HG03045 (cell line): ENCODE data around the gene PLPPR5.
A peak's percentile ranks its signal among the peaks of the same experiment; 100 is the strongest.
"Not testable (repeated sequence)": the region's sequence is repeated elsewhere in the genome, so short reads cannot be mapped to it uniquely, and the experiment has no call there.

Experiments
- ATAC-seq: cut with Tn5 transposase; IDR thresholded peaks from one replicate; pipeline ENCODE4 v1.9.1; 2021; ENCODE audit warnings: mild to moderate bottlenecking, moderate library complexity; ENCODE audit not compliant: unreplicated experiment

The PLPPR5 gene

GRCh38 chr1:98919652-98920051 is 85.0 kb downstream of the PLPPR5 start:
- ATAC-seq: no peak

- ATAC-seq: no peak
Measured at GRCh38 chr1:98919211-98919610, 85.5 kb downstream of the PLPPR5 start.

- no peak for ATAC-seq
Measured at GRCh38 chr1:98914547-98914946, 90.1 kb downstream of the PLPPR5 start.

- no peak for ATAC-seq
Measured at GRCh38 chr1:98910827-98911226, 93.8 kb downstream of the PLPPR5 start.

- ATAC-seq: no peak
Measured at GRCh38 chr1:98908980-98909379, 95.7 kb downstream of the PLPPR5 start.

- no peak for ATAC-seq
Measured at GRCh38 chr1:98906809-98907208, 97.9 kb downstream of the PLPPR5 start.

GRCh38 chr1:98906361-98906760 is 98.3 kb downstream of the PLPPR5 start:
- ATAC-seq: no peak

GRCh38 chr1:98904684-98905083 is 100.0 kb downstream of the PLPPR5 start:
- ATAC-seq: no peak

GRCh38 chr1:98903726-98904125 is 100.9 kb downstream of the PLPPR5 start:
- no peak for ATAC-seq

- no peak for ATAC-seq
Measured at GRCh38 chr1:98903261-98903660, 101.4 kb downstream of the PLPPR5 start.

- no peak for ATAC-seq
Measured at GRCh38 chr1:98898940-98899339, 105.7 kb downstream of the PLPPR5 start.

GRCh38 chr1:98897479-98897878 is 107.2 kb downstream of the PLPPR5 start:
- ATAC-seq: no peak

GRCh38 chr1:98896711-98897445 is 107.8 kb downstream of the PLPPR5 start:
- ATAC-seq: no peak

GRCh38 chr1:98893371-98893770 is 111.3 kb downstream of the PLPPR5 start:
- no peak for ATAC-seq

- ATAC-seq: no peak
Measured at GRCh38 chr1:98888869-98889268, 115.8 kb downstream of the PLPPR5 start.

- ATAC-seq: no peak
Measured at GRCh38 chr1:98887507-98887906, 117.2 kb downstream of the PLPPR5 start.

- ATAC-seq: no peak
Measured at GRCh38 chr1:98884864-98885263, 119.8 kb downstream of the PLPPR5 start.

GRCh38 chr1:98881901-98882300 is 122.8 kb downstream of the PLPPR5 start:
- no peak for ATAC-seq

GRCh38 chr1:98881234-98881633 is 123.4 kb downstream of the PLPPR5 start:
- ATAC-seq: not testable (repeated sequence)

- ATAC-seq: no peak
Measured at GRCh38 chr1:98874828-98875227, 129.8 kb downstream of the PLPPR5 start.

- peak; percentile 98 for ATAC-seq
Measured at GRCh38 chr1:98870959-98871903, 133.4 kb downstream of the PLPPR5 start.

GRCh38 chr1:98865796-98866195 is 138.9 kb downstream of the PLPPR5 start:
- ATAC-seq: no peak
